HG02623 (cell line): ENCODE measurements around the gene PFKFB4.
A peak's percentile ranks its signal among the peaks of the same experiment; 100 is the strongest.
"Not testable (repeated sequence)": the region's sequence is repeated elsewhere in the genome, so short reads cannot be mapped to it uniquely, and the experiment has no call there.

Experiments used
- ATAC-seq: cut with Tn5 transposase; IDR thresholded peaks from one replicate; pipeline ENCODE4 v1.9.1; 2021; ENCODE audit warnings: moderate library complexity; ENCODE audit not compliant: unreplicated experiment

The PFKFB4 gene

DNA sequence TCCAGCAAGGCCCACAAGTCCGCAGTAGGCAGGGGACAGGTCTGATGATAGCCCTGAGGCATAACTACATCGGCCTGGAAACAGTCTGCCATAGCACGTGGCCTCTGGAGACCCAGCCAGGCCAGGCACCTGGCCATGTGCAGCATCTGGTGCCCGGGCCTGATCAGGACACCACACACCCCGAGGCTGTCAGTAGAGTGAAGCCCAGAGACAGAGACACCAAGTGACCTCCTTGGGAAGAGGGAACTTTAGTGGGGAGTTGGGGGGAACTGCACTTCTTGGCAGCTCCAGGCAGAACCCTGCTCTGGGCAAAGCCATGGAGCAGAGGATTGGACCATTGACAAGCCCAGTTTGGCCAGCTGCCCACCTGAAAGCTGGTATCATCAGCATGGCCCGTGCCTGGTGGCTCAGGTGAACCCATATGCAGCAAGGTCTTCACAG, 53.9 kb downstream of the PFKFB4 start:
- ATAC-seq, result no peak

- no peak for ATAC-seq
Measured at GRCh38 chr3:48502121-48502520, 54.5 kb downstream of the PFKFB4 start.

DNA sequence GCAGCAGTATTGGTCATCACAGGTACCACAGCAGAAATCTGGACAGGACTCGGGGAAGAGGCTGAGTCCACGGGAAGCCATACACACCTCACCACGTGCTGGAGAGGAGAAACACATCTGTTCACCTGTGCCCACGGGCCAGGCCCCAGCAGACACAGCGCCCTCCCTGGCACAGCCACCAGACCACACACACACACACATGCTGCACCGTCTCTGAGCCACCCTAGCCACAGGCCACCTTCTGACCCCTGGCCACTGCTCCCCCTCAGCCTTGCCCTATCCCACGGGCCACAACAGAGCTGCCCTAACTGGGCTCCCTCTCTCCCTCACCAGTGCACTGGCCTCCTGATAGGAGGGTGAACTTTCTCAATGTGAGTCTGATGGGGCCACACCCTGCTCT, 55.4 kb downstream of the PFKFB4 start:
- ATAC-seq, result no peak

DNA sequence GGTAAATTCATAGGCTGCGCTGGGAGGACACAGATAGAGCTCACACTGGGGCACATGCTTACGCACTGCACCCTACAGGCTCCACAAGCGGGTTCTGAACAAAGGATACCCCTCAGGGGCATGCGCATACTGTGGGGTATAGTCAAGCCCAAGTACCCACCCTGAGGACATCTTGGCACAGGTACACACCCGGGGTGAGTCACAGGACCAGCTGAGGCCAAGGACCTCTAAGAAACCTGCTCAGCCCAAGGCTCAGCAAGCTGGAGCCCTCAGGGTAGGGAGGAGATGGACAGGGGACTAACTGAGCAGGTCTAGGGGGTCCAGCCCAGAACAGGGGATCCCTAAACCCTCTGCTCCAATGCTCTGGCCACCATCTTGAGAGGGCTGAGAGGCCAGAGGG, 55.9 kb downstream of the PFKFB4 start:
- no peak for ATAC-seq

DNA sequence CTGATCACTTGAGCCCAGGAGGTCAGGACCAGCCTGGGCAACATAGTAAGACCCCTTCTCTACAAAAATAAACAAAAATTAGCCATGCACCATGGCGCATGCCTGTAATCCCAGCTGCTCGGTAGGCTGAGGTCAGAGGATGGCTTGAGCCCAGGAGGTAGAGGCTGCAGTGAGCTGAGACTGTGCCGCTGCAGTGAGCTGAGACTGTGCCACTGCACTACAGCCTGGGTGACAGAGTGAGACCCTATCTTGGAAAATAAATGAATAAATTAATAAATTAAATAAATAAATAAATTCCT, 63.5 kb downstream of the PFKFB4 start:
- ATAC-seq, result no peak

DNA sequence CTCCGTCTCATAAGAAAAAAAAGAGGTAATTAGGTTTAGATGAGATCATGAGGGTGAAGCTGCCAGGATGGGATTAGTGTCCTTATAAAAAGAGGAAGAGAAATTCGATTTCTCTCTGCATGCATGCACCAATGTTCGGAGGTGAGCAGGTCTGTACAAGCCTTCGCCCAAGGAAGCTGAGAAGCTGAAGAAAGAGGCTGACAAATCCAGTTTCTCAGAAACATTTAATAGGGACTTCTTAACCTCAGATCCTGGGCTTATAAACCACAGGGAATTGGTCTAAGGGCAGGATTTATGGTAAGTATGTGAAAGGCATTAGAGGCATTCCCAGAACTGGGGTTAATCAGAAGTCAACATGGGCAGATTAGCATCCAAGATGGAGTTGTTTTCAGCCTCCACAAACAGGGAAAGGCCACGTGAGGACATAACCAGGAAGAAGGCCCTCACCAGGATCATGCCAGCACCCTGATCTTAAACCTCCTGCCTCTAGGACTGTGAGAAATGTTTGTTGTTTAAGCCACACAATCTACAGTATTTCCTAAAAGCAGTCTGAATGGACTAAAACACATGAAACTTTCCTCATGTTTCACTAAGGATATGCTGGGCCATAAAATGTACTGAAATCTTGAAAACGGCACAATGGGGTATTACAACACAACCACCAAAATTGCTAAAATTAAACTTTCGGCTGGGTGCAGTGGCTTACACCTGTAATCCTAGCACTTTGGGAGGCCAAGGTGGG, 64.0 kb downstream of the PFKFB4 start:
- no peak for ATAC-seq

DNA sequence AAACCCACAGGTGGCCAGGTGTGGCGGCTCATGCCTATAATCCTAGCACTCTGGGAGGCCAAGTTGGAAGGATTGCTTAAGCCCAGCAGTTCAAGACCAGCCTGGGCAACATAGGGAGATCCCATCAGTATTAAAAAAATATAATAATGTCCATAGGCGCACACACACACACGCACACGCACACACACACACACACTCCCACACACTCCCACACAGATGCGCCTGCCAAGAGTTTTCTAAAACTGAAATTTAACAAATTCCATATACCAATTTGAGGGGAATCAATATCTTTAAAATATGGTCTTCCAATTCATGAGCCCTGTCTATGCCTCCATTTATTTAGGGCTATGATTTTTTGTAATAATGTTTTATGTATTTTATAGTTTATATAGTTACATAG, 69.7 kb downstream of the PFKFB4 start:
- no peak for ATAC-seq

DNA sequence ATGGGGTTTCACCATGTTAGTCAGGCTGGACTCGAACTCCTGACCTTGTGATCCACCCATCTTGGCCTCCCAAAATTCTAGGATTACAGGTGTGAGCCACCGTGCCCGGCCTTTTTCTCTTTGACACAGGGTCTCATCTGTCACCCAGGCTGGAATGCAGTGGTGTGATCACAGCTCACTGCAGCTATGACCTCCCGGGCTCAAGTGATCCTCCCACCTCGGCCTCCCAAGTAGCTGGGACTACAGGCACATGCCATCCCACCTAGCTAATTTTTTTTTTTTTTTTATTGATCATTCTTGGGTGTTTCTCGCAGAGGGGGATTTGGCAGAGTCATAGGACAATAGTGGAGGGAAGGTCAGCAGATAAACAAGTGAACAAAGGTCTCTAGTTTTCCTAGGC, 73.8 kb downstream of the PFKFB4 start:
- ATAC-seq, result not testable (repeated sequence)

- not testable (repeated sequence) for ATAC-seq
Measured at GRCh38 chr3:48480891-48481290, 75.7 kb downstream of the PFKFB4 start.

DNA sequence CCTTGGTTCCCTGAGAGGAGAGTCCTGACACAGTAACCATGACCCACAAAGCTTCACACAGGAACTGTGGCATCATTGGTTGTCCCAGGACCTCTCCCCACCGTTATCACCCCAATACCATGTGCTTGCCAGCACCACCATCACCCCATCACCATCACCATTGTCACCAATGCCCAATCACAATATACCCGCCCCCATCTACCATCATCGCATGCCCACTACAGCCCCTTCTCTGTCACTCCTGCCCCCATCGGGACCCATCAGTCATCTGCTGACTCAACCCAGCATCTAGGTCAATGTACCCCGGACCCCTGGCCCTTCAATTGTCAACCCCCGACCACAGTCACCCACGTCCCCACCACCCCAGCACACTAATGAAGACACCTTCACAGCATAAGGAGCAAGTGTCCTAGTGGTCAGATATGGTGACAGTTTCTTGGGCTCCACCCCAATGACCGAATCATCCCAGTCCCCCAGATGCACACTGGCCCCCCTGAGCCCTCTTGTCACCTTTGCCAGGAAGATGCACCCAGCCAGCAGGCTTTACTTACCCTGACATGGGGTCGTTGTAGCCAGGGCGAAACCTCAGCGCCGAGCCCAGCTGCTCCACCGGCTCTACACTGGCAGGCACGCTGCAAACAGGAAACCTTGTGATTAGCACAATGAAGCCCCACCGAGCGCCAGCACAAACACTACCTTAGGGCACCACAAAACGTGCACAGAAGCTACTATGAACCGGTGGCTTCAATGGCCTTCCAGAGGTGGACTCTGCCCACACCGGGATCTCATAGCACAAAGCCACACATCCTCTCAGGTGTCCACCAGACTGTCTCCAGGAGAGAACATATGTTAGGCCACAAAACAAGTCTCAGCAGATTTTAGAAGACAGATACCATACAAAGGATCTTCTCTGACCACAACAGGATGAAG, 77.7 kb downstream of the PFKFB4 start:
- no peak for ATAC-seq

GRCh38 chr3:48477959-48478520, 78.6 kb downstream of the PFKFB4 start:
- ATAC-seq, result no peak

DNA sequence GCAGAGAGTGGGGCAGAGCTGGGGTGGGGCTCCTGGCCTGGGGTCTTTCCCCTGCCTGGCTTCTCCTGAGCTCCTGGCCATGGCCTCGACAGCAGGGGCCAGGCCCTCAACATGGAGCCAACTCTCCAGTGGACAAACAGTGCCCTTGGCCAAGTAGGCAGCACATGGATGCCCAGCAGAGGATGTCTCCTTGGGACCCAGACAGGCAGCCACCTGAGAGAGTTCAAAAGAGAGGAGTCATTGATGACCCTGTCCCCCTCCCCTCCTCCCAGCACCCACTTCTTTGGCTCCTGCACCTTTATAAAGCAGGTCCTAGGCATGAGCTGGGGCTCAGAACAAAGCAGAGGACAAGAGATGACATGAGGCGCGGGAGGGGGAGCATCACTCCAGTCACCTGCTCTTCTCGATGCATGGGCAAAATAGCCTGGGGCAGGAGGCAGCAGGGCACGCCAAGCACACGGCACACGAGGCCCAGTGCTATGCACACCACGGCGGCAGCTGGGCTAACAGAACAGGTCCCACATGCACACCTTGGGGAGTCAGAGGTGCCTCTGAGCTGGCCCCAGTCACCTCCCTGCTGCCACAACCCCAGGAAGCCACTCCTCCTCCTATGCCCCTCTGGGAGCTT, 80.1 kb downstream of the PFKFB4 start:
- ATAC-seq, result no peak

DNA sequence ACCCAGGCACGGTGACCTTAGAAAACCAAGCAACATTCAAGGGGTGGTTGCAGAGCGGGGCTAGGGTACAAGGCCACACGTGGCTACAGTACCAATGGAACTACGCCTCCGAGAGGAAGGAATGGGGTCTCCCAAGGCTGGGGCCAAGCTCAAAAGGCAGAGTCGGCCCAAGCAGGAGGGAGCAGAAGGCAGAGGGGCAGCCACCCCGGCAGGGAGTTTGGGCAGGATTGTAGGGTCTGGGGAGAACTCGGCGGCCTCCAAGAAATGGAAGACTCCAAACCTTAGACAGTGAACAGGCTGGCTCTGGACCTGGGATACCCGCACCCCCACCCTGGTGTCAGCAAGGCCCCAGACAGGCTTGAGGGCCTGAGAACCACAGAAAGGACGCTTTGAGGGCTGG, 81.4 kb downstream of the PFKFB4 start:
- no peak for ATAC-seq

DNA sequence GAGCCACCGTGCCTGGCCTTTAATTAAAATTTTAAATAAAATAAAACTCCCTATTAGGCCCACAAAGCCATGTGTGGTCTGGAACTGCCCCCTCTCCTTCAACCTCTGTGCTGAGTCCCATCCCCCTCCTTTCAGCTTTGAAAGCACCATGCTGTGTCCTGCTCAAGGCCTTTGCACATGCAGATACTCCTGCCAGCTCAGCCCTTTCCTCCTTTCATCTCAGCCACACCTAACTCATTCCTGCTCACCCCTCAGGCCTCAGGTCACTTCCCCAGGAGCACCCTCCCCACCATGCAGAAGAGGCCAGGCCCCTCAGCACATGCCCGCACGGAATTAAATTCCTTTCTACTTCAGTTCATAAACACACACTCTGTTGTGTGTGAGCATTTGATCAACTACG, 82.0 kb downstream of the PFKFB4 start:
- ATAC-seq, result no peak

DNA sequence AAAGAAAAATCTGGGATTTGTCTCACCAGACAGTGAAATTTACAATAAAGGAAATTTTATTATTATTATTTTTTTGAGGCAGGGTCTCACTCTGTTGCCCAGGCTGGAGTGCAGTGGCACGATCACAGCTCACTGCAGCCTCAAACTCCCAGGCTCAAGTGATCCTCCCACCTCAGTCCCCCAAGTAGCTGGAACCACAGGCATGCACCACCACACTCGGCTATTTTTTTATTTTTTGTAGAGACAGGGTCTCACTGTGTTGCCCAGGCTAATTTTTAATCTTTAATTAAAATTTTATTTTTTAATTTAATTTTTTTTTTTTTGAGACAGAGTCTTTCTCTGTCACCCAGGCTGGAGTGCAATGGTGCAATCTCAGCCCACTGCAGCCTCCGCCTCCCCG, 82.6 kb downstream of the PFKFB4 start:
- not testable (repeated sequence) for ATAC-seq

DNA sequence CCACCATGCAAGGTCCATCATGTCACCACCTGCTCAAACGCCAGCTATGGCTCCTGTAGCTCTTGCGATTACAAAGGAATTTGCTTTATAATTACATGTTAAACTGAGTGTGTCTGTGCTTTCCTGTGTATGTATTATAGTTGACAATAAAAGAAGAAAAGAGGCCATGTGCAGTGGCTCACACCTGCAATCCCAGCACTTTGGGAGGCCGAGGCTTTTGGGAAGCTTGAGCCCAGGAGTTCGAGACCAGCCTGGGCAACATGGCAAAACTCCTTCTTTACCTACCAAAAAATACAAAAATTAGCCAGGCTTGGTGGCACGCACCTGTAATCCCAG, 83.0 kb downstream of the PFKFB4 start:
- no peak for ATAC-seq

- ATAC-seq, result peak; percentile 74
Measured at GRCh38 chr3:48472923-48473616, 83.5 kb downstream of the PFKFB4 start.

- peak; percentile 8 for ATAC-seq
Measured at GRCh38 chr3:48472673-48472922, 84.0 kb downstream of the PFKFB4 start.

GRCh38 chr3:48470286-48470685, 86.3 kb downstream of the PFKFB4 start:
- ATAC-seq, result no peak

- ATAC-seq, result no peak
Measured at GRCh38 chr3:48469046-48469915, 87.3 kb downstream of the PFKFB4 start.
